ENCODE data around the gene CARD11.
A peak's percentile ranks its signal among the peaks of the same experiment; 100 is the strongest.

DNA sequence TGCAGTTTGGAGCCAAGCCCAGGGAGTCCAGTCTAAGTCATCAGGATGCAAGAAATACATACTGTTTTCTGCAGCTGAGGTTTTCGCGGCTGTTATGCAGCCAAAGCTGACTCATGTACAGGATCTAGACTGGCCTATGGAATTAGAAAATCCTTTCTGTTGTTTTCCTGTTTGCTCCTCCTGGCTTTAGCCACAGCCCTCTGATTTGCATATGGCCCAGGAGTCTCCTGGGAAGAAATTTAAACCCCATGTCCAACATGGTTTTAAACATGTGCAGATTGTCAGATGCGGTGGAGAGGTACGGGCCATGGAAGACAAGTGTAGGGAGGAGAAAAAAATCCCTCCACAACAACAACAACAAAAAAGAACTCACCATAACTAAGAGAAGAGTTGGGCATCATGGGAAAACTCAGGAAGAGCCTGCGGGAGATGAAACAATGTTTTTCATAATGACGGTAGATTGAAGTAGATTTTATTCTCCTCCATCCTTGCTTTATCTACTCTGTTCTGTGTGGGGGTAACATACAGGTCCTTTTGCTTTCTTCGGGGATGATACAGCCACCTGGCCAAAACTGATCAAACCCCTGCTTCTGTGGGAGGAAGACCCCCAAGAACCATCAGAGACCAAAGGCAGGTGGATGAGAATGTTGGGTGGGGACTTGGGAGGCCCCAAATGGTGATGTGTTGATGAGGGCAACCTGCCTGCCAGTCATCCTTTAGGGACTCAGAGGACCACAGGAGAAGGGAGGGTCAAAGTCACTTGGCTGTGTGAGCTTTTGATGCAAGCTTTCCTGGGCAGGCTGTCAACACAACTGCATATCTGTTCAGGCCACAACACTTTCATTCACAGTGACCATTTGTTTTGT, 169.7 kb downstream of the CARD11 start:
- TF ChIP-seq CTCF (conservative IDR thresholded peaks at IDR 0.05; ENCODE audit: low read depth in 2 of 2): no peak
- TF ChIP-seq POLR2AphosphoS5 (IDR thresholded peaks at IDR 0.05; ENCODE audit: low read depth): peak; percentile 99
- TF ChIP-seq, protein P1, sequence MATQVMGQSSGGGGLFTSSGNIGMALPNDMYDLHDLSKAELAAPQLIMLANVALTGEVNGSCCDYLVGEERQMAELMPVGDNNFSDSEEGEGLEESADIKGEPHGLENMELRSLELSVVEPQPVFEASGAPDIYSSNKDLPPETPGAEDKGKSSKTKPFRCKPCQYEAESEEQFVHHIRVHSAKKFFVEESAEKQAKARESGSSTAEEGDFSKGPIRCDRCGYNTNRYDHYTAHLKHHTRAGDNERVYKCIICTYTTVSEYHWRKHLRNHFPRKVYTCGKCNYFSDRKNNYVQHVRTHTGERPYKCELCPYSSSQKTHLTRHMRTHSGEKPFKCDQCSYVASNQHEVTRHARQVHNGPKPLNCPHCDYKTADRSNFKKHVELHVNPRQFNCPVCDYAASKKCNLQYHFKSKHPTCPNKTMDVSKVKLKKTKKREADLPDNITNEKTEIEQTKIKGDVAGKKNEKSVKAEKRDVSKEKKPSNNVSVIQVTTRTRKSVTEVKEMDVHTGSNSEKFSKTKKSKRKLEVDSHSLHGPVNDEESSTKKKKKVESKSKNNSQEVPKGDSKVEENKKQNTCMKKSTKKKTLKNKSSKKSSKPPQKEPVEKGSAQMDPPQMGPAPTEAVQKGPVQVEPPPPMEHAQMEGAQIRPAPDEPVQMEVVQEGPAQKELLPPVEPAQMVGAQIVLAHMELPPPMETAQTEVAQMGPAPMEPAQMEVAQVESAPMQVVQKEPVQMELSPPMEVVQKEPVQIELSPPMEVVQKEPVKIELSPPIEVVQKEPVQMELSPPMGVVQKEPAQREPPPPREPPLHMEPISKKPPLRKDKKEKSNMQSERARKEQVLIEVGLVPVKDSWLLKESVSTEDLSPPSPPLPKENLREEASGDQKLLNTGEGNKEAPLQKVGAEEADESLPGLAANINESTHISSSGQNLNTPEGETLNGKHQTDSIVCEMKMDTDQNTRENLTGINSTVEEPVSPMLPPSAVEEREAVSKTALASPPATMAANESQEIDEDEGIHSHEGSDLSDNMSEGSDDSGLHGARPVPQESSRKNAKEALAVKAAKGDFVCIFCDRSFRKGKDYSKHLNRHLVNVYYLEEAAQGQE (IDR thresholded peaks at IDR 0.05; ENCODE audit: unreplicated experiment): no peak
- TF ChIP-seq EZH2 (IDR thresholded peaks at IDR 0.05; ENCODE audit: low read depth, unreplicated experiment): no peak
- TF ChIP-seq, protein P2, sequence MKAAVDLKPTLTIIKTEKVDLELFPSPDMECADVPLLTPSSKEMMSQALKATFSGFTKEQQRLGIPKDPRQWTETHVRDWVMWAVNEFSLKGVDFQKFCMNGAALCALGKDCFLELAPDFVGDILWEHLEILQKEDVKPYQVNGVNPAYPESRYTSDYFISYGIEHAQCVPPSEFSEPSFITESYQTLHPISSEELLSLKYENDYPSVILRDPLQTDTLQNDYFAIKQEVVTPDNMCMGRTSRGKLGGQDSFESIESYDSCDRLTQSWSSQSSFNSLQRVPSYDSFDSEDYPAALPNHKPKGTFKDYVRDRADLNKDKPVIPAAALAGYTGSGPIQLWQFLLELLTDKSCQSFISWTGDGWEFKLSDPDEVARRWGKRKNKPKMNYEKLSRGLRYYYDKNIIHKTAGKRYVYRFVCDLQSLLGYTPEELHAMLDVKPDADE (IDR thresholded peaks at IDR 0.05): 0 out of 2 replicates have a peak, but pooled peaks have one; percentile 12
- no peak for TF ChIP-seq STAT1 (IDR thresholded peaks at IDR 0.05; ENCODE audit: unreplicated experiment)
- no peak for TF ChIP-seq EZH2phosphoT487 (IDR thresholded peaks at IDR 0.05; ENCODE audit: unreplicated experiment)
- peak; percentile 72 for TF ChIP-seq CREB1 (CRISPR knock-in tag; IDR thresholded peaks at IDR 0.05; ENCODE audit: low read depth)
- no peak for TF ChIP-seq JUNB (IDR thresholded peaks at IDR 0.05; ENCODE audit: unreplicated experiment)
- TF ChIP-seq NANOG (IDR thresholded peaks at IDR 0.05; ENCODE audit: borderline replicate concordance): no peak
- TF ChIP-seq ZNF114 (CRISPR knock-in tag; IDR thresholded peaks at IDR 0.05): peak; percentile 93
- 0 out of 2 replicates have a peak, but pooled peaks have one; percentile 6 for TF ChIP-seq ZNF331 (CRISPR knock-in tag; IDR thresholded peaks at IDR 0.05; ENCODE audit: low read depth)
